PC-3 (cell line): ENCODE data around the gene TANGO2. TPM values are rescaled to one million over a fixed set of nuclear protein-coding genes. Genes with fewer than 3 reads are reported as not detected.

Experiments
- ATAC-seq: fragments of 200-7000 bp; cut with Tn5 transposase; 2 replicates; pipeline ENCODE4 v1.9.1; 2020; ENCODE audit warnings: mild to moderate bottlenecking, moderate library complexity
- BruUV-seq: library from RNA; stranded (reverse); fragments of 400-500 nt; replicated peaks from 2 replicates; lab custom pipeline; 2021; lab: Mats Ljungman, UMichigan
- CTCF ChIA-PET: fragments of 300-600 bp; sonication (Branson Sonifier 250); formaldehyde crosslinking; loops from one replicate; lab custom pipeline; 2022; ENCODE audit warnings: antibody characterized with exemption; lab: Charles Lee
- POLR2A ChIA-PET: fragments of 300-600 bp; sonication (Branson Sonifier 250); formaldehyde crosslinking; loops from one replicate; lab custom pipeline; 2022; ENCODE audit warnings: antibody characterized with exemption; ENCODE audit not compliant: unreplicated experiment; lab: Charles Lee
- DNase-seq: peaks from one replicate; pipeline ENCODE4 v3.0.0-alpha.2; 2015
- H2AFZ ChIP-seq: fragments of 300-600 bp; sonication (generic); 2 replicates; pipeline ENCODE4 v1.6.0; 2016; ENCODE audit warnings: antibody characterized with exemption, low read length
- H3F3A ChIP-seq: fragments of 300-600 bp; sonication (generic); one replicate; pipeline ENCODE4 v1.6.0; 2017; ENCODE audit warnings: antibody characterized with exemption, low read length, control low read depth, mild to moderate bottlenecking; ENCODE audit not compliant: unreplicated experiment
- H3K27ac ChIP-seq: fragments of 300-600 bp; sonication (generic); 2 replicates; pipeline ENCODE4 v1.5.1; 2016; ENCODE audit warnings: mild to moderate bottlenecking, low read length
- H3K27me3 ChIP-seq: fragments of 300-600 bp; sonication (generic); 2 replicates; pipeline ENCODE4 v1.6.1; 2016; ENCODE audit warnings: low read length, mixed read lengths
- H3K36me3 ChIP-seq: fragments of 300-600 bp; sonication (generic); 2 replicates; pipeline ENCODE4 v1.6.1; 2016; ENCODE audit warnings: low read depth, mixed run types, low read length, mixed read lengths
- H3K4me1 ChIP-seq: fragments of 300-600 bp; sonication (generic); 2 replicates; pipeline ENCODE4 v1.5.1; 2016; ENCODE audit warnings: low read length; ENCODE audit not compliant: insufficient read depth
- H3K4me2 ChIP-seq: fragments of 300-600 bp; sonication (generic); 2 replicates; pipeline ENCODE4 v1.6.0; 2016; ENCODE audit warnings: low read length
- H3K4me3 ChIP-seq: fragments of 300-600 bp; sonication (generic); 2 replicates; pipeline ENCODE4 v1.5.1; 2016; ENCODE audit warnings: mild to moderate bottlenecking, low read length, mixed read lengths
- H3K79me2 ChIP-seq: fragments of 300-600 bp; sonication (generic); 2 replicates; pipeline ENCODE4 v1.6.1; 2017; ENCODE audit warnings: low read length, mixed read lengths
- H3K9ac ChIP-seq: fragments of 300-600 bp; sonication (generic); 2 replicates; pipeline ENCODE4 v1.6.0; 2016; ENCODE audit warnings: mild to moderate bottlenecking, low read length
- H3K9me2 ChIP-seq: fragments of 300-600 bp; sonication (generic); replicated peaks from 2 replicates; pipeline ENCODE4 v1.6.1; 2016; ENCODE audit warnings: mixed run types, low read length, mixed read lengths
- H3K9me3 ChIP-seq: fragments of 300-600 bp; sonication (generic); 2 replicates; pipeline ENCODE4 v1.6.1; 2016; ENCODE audit warnings: low read length, mixed read lengths
- H4K20me1 ChIP-seq: fragments of 300-600 bp; sonication (generic); 2 replicates; pipeline ENCODE4 v1.6.1; 2016; ENCODE audit warnings: low read length, mixed read lengths
- CTCF ChIP-seq: fragments of 300-600 bp; sonication (generic); conservative IDR thresholded peaks from 2 replicates; pipeline ENCODE4 v1.5.1; 2017; ENCODE audit warnings: antibody characterized with exemption, low read depth, mild to moderate bottlenecking, low read length
- EZH2 ChIP-seq: fragments of 300-600 bp; sonication (generic); IDR thresholded peaks from one replicate; pipeline ENCODE4 v1.6.1; 2017; ENCODE audit warnings: antibody characterized with exemption, mild to moderate bottlenecking, low read length; ENCODE audit not compliant: unreplicated experiment
- EZH2phosphoT487 ChIP-seq: fragments of 300-600 bp; sonication (generic); IDR thresholded peaks from 2 replicates; pipeline ENCODE4 v1.6.1; 2018; ENCODE audit warnings: mild to moderate bottlenecking, antibody characterized with exemption, low read length, borderline replicate concordance
- intact Hi-C: fragments of 100-400 bp; cut with micrococcal nuclease; formaldehyde crosslinking; loops from 2 replicates; pipeline ENCODE4 v1.9.0; 2023
- total RNA-seq: library from RNA; depleted of rRNA; stranded (reverse); fragments of >200 nt; gene quantifications from 2 replicates; pipeline ENCODE4 v1.2.3, GENCODE V29; 2014

Gene TANGO2
- total RNA-seq, 1 experiment from 2014 or later, result 23.5 TPM

DNA sequence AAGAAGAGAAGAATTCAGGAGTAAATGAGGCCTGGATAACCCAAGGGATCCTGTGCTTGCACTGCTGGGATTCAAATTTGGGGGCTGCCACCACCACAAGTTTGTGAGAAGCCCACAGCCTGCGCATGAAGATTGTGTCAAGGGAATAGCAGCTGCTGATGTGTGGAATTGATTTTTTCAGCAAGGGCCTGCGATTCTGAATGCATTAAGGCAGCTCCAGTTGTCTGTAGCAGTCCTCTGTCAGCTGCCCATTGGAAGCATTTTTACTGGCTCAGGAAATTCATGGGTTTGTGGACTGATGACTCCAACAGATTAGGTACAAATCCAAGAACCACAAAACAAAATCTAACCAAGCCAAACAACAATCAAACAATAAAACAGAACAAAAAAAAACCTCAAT lies 18.3 kb upstream of the TANGO2 start:
- ATAC-seq, result no peak
- intact Hi-C loops, result no loop called here
- POLR2A ChIA-PET, result no interaction called here
- no peaks in the 10 kb centered on the region for H3K79me2 ChIP-seq
- H3K4me2 ChIP-seq, result no peak overlapping the region
- no peaks in the 10 kb centered on the region for H3K27me3 ChIP-seq
- no peaks in the 10 kb centered on the region for H3F3A ChIP-seq
- no peak for DNase-seq
- CTCF ChIA-PET, result no interaction called here
- no peak overlapping the region for H3K4me3 ChIP-seq
- H3K36me3 ChIP-seq, result 0 out of 2 replicates have a peak, but pooled peaks cover 3% of the 10 kb centered on the region
- H3K9me2 ChIP-seq, result no peaks in the 10 kb centered on the region
- H3K9me3 ChIP-seq, result peaks cover 6% of the 10 kb centered on the region; the same call in 1 of the 2 replicates
- H2AFZ ChIP-seq, result no peak overlapping the region
- TF ChIP-seq CTCF (no peak), EZH2phosphoT487 (no peak), EZH2 (no peak)
- BruUV-seq, result no TSS peak
- H3K4me1 ChIP-seq, result no peaks in the 10 kb centered on the region
- H3K9ac ChIP-seq, result no peak overlapping the region
- no peak overlapping the region for H3K27ac ChIP-seq
- no peaks in the 10 kb centered on the region for H4K20me1 ChIP-seq

GRCh38 chr22:20003304-20003703 lies 17.6 kb upstream of the TANGO2 start:
- H3K79me2 ChIP-seq, result no peaks in the 10 kb centered on the region
- H3K4me3 ChIP-seq, result no peak overlapping the region
- peaks cover 6% of the 10 kb centered on the region; the same call in 1 of the 2 replicates for H3K9me3 ChIP-seq
- no peaks in the 10 kb centered on the region for H3K27me3 ChIP-seq
- no peak for DNase-seq
- no peak overlapping the region for H2AFZ ChIP-seq
- H3K9ac ChIP-seq, result no peak overlapping the region
- H3K27ac ChIP-seq, result no peak overlapping the region
- no peaks in the 10 kb centered on the region for H3K9me2 ChIP-seq
- no peaks in the 10 kb centered on the region for H3K4me1 ChIP-seq
- TF ChIP-seq CTCF (no peak), EZH2 (no peak), EZH2phosphoT487 (no peak)
- no peaks in the 10 kb centered on the region for H3F3A ChIP-seq
- ChIA-PET CTCF (no interaction called here), POLR2A (no interaction called here)
- H4K20me1 ChIP-seq, result no peaks in the 10 kb centered on the region
- no TSS peak for BruUV-seq
- intact Hi-C loops, result no loop called here
- H3K36me3 ChIP-seq, result 0 out of 2 replicates have a peak, but pooled peaks cover 3% of the 10 kb centered on the region
- no peak for ATAC-seq
- H3K4me2 ChIP-seq, result no peak overlapping the region

DNA sequence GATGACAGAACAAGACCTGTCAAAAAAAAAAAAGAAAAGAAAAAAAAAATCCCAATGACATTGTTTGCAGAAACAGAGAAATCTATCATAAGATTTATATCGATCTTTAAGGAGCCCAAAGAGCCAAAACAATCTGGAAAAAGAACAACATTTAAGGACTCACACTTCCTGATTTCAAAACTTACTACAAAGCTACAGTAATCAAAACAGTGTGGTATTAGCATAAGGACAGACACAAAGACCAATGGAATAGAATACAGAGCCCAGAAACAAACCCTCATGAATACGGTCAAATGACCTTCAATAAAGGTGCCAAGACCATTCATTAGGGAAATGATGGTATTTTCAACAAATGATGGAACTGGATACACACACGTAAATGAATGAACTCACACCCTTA lies 16.4 kb upstream of the TANGO2 start:
- Histone ChIP-seq H3K79me2 (no peaks in the 10 kb centered on the region), H3K4me2 (no peak overlapping the region), H3K9me3 (peaks cover 6% of the 10 kb centered on the region; the same call in 1 of the 2 replicates), H3K27me3 (no peaks in the 10 kb centered on the region), H3K27ac (no peak overlapping the region), H3K4me1 (no peaks in the 10 kb centered on the region), H2AFZ (no peak overlapping the region), H3K9me2 (no peaks in the 10 kb centered on the region), H3F3A (no peaks in the 10 kb centered on the region), H3K4me3 (no peak overlapping the region), H4K20me1 (no peaks in the 10 kb centered on the region), H3K36me3 (0 out of 2 replicates have a peak, but pooled peaks cover 3% of the 10 kb centered on the region), H3K9ac (no peak overlapping the region)
- BruUV-seq, result no TSS peak
- POLR2A ChIA-PET, result no interaction called here
- TF ChIP-seq EZH2phosphoT487 (no peak), CTCF (no peak), EZH2 (no peak)
- intact Hi-C loops, result no loop called here
- DNase-seq (no peak), ATAC-seq (no peak)
- CTCF ChIA-PET, result no interaction called here
